ENCODE measurements around the gene LHX5.

DNA sequence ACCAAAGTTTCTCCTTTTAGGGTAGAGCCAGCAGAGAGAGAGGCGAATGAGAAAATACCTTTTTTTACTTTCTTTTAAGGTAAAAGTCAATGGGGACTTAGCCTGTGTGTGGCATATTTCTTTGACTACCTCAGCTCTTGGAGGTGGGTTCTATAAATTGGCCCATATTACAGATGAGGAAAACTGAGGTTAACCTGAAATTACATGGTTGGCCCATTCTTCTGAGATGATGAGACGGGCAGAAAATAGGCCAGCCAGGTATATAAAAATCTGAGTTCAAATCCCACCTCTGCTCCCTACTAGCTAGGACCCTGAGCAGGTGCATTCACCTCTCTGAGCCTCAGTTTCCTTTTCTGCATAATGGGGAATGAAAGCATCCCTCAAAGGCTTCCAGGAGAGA, 22.4 kb downstream of the LHX5 start:
- no peak for TF ChIP-seq POLR2A (IDR thresholded peaks at IDR 0.05)
- TF ChIP-seq, protein P1, sequence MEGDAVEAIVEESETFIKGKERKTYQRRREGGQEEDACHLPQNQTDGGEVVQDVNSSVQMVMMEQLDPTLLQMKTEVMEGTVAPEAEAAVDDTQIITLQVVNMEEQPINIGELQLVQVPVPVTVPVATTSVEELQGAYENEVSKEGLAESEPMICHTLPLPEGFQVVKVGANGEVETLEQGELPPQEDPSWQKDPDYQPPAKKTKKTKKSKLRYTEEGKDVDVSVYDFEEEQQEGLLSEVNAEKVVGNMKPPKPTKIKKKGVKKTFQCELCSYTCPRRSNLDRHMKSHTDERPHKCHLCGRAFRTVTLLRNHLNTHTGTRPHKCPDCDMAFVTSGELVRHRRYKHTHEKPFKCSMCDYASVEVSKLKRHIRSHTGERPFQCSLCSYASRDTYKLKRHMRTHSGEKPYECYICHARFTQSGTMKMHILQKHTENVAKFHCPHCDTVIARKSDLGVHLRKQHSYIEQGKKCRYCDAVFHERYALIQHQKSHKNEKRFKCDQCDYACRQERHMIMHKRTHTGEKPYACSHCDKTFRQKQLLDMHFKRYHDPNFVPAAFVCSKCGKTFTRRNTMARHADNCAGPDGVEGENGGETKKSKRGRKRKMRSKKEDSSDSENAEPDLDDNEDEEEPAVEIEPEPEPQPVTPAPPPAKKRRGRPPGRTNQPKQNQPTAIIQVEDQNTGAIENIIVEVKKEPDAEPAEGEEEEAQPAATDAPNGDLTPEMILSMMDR (IDR thresholded peaks at IDR 0.05), result no peak
- TF ChIP-seq EP300 (IDR thresholded peaks at IDR 0.05), result no peak
- no peak for TF ChIP-seq POLR2AphosphoS5 (IDR thresholded peaks at IDR 0.05)

Measured in sigmoid colon (tissue), 4 donors.